ENCODE results near the gene RIC8B. TPM values are rescaled to one million over a fixed set of nuclear protein-coding genes. Genes with fewer than 3 reads are reported as not detected.

RIC8B gene
- polyA plus RNA-seq, 2 donors = 1.2 to 1.5 TPM

- Histone ChIP-seq H3K27ac (ENCODE audit: low read depth in 2 of 2, low read length in 1 of 2) (no peak overlapping the region), H3K4me3 (ENCODE audit: low read depth in 1 of 2, low read length in 2 of 2) (no peak overlapping the region), H3K27me3 (ENCODE audit: control insufficient read depth in 1 of 2, insufficient read depth in 2 of 2, low read length in 2 of 2) (no peaks in the 10 kb centered on the region), H3K4me1 (ENCODE audit: control insufficient read depth in 2 of 2, insufficient read depth in 2 of 2, low read length in 1 of 2) (no peaks in the 10 kb centered on the region), H3K9me3 (ENCODE audit: control insufficient read depth in 2 of 2, insufficient read depth in 1 of 2, low read depth in 1 of 2, low read length in 1 of 2) (no peaks in the 10 kb centered on the region), H3K36me3 (ENCODE audit: control insufficient read depth in 2 of 2, insufficient read depth in 2 of 2, low read length in 1 of 2) (no peaks in the 10 kb centered on the region)
- 67 to 73% methylated on average over 4 of the region's 4 CpGs for WGBS, 2 donors
Measured at GRCh38 chr12:106889950-106890626, 115.6 kb downstream of the RIC8B start.

- H3K36me3 ChIP-seq (ENCODE audit: control insufficient read depth in 2 of 2, insufficient read depth in 2 of 2, low read length in 1 of 2) = no peaks in the 10 kb centered on the region
- H3K27ac ChIP-seq (ENCODE audit: low read depth in 2 of 2, low read length in 1 of 2) = no peak overlapping the region
- no peaks in the 10 kb centered on the region for H3K4me1 ChIP-seq (ENCODE audit: control insufficient read depth in 2 of 2, insufficient read depth in 2 of 2, low read length in 1 of 2)
- H3K4me3 ChIP-seq (ENCODE audit: low read depth in 1 of 2, low read length in 2 of 2) = no peak overlapping the region
- no peaks in the 10 kb centered on the region for H3K9me3 ChIP-seq (ENCODE audit: control insufficient read depth in 2 of 2, insufficient read depth in 1 of 2, low read depth in 1 of 2, low read length in 1 of 2)
- WGBS, 2 donors = 33 to 44% methylated on average over 1 of the region's 1 CpG
- no peaks in the 10 kb centered on the region for H3K27me3 ChIP-seq (ENCODE audit: control insufficient read depth in 1 of 2, insufficient read depth in 2 of 2, low read length in 2 of 2)
Measured at GRCh38 chr12:106892075-106892474, 117.6 kb downstream of the RIC8B start.

GRCh38 chr12:106893451-106893850, 119.0 kb downstream of the RIC8B start:
- no peaks in the 10 kb centered on the region for H3K27me3 ChIP-seq (ENCODE audit: control insufficient read depth in 1 of 2, insufficient read depth in 2 of 2, low read length in 2 of 2)
- no peaks in the 10 kb centered on the region for H3K4me1 ChIP-seq (ENCODE audit: control insufficient read depth in 2 of 2, insufficient read depth in 2 of 2, low read length in 1 of 2)
- H3K36me3 ChIP-seq (ENCODE audit: control insufficient read depth in 2 of 2, insufficient read depth in 2 of 2, low read length in 1 of 2) = no peaks in the 10 kb centered on the region
- H3K4me3 ChIP-seq (ENCODE audit: low read depth in 1 of 2, low read length in 2 of 2) = no peak overlapping the region
- WGBS, 2 donors = 78 to 87% methylated on average over 8 of the region's 8 CpGs
- H3K27ac ChIP-seq (ENCODE audit: low read depth in 2 of 2, low read length in 1 of 2) = no peak overlapping the region
- H3K9me3 ChIP-seq (ENCODE audit: control insufficient read depth in 2 of 2, insufficient read depth in 1 of 2, low read depth in 1 of 2, low read length in 1 of 2) = no peaks in the 10 kb centered on the region

GRCh38 chr12:106894774-106895173, 120.3 kb downstream of the RIC8B start:
- 41 to 46% methylated on average over 1 of the region's 1 CpG for WGBS, 2 donors
- H3K27ac ChIP-seq (ENCODE audit: low read depth in 2 of 2, low read length in 1 of 2) = no peak overlapping the region
- H3K4me1 ChIP-seq (ENCODE audit: control insufficient read depth in 2 of 2, insufficient read depth in 2 of 2, low read length in 1 of 2) = no peaks in the 10 kb centered on the region
- H3K27me3 ChIP-seq (ENCODE audit: control insufficient read depth in 1 of 2, insufficient read depth in 2 of 2, low read length in 2 of 2) = no peaks in the 10 kb centered on the region
- no peaks in the 10 kb centered on the region for H3K36me3 ChIP-seq (ENCODE audit: control insufficient read depth in 2 of 2, insufficient read depth in 2 of 2, low read length in 1 of 2)
- no peaks in the 10 kb centered on the region for H3K9me3 ChIP-seq (ENCODE audit: control insufficient read depth in 2 of 2, insufficient read depth in 1 of 2, low read depth in 1 of 2, low read length in 1 of 2)
- no peak overlapping the region for H3K4me3 ChIP-seq (ENCODE audit: low read depth in 1 of 2, low read length in 2 of 2)

GRCh38 chr12:106896603-106897002, 122.1 kb downstream of the RIC8B start:
- Histone ChIP-seq H3K9me3 (ENCODE audit: control insufficient read depth in 2 of 2, insufficient read depth in 1 of 2, low read depth in 1 of 2, low read length in 1 of 2) (no peaks in the 10 kb centered on the region), H3K4me3 (ENCODE audit: low read depth in 1 of 2, low read length in 2 of 2) (no peak overlapping the region)

GRCh38 chr12:106897082-106897481, 122.6 kb downstream of the RIC8B start:
- H3K27ac ChIP-seq (ENCODE audit: low read depth in 2 of 2, low read length in 1 of 2) = no peak overlapping the region
- H3K4me1 ChIP-seq (ENCODE audit: control insufficient read depth in 2 of 2, insufficient read depth in 2 of 2, low read length in 1 of 2) = no peaks in the 10 kb centered on the region
- no peak overlapping the region for H3K4me3 ChIP-seq (ENCODE audit: low read depth in 1 of 2, low read length in 2 of 2)
- WGBS, 2 donors = 88% methylated on average over 6 of the region's 6 CpGs
- no peaks in the 10 kb centered on the region for H3K27me3 ChIP-seq (ENCODE audit: control insufficient read depth in 1 of 2, insufficient read depth in 2 of 2, low read length in 2 of 2)
- no peaks in the 10 kb centered on the region for H3K36me3 ChIP-seq (ENCODE audit: control insufficient read depth in 2 of 2, insufficient read depth in 2 of 2, low read length in 1 of 2)
- no peaks in the 10 kb centered on the region for H3K9me3 ChIP-seq (ENCODE audit: control insufficient read depth in 2 of 2, insufficient read depth in 1 of 2, low read depth in 1 of 2, low read length in 1 of 2)

More at GRCh38 chr12:106896603-106897002, 122.1 kb downstream of the RIC8B start:
- Histone ChIP-seq H3K27ac (ENCODE audit: low read depth in 2 of 2, low read length in 1 of 2) (no peak overlapping the region), H3K4me1 (ENCODE audit: control insufficient read depth in 2 of 2, insufficient read depth in 2 of 2, low read length in 1 of 2) (no peaks in the 10 kb centered on the region), H3K27me3 (ENCODE audit: control insufficient read depth in 1 of 2, insufficient read depth in 2 of 2, low read length in 2 of 2) (no peaks in the 10 kb centered on the region), H3K36me3 (ENCODE audit: control insufficient read depth in 2 of 2, insufficient read depth in 2 of 2, low read length in 1 of 2) (no peaks in the 10 kb centered on the region)

GRCh38 chr12:106897981-106898901, 123.8 kb downstream of the RIC8B start:
- WGBS, 2 donors = 60 to 69% methylated on average over 13 of the region's 13 CpGs
- Histone ChIP-seq H3K27me3 (ENCODE audit: control insufficient read depth in 1 of 2, insufficient read depth in 2 of 2, low read length in 2 of 2) (no peaks in the 10 kb centered on the region), H3K4me1 (ENCODE audit: control insufficient read depth in 2 of 2, insufficient read depth in 2 of 2, low read length in 1 of 2) (peaks cover 1 to 3% of the 10 kb centered on the region in 2 donors), H3K9me3 (ENCODE audit: control insufficient read depth in 2 of 2, insufficient read depth in 1 of 2, low read depth in 1 of 2, low read length in 1 of 2) (no peaks in the 10 kb centered on the region), H3K27ac (ENCODE audit: low read depth in 2 of 2, low read length in 1 of 2) (no peak overlapping the region), H3K4me3 (ENCODE audit: low read depth in 1 of 2, low read length in 2 of 2) (no peak overlapping the region), H3K36me3 (ENCODE audit: control insufficient read depth in 2 of 2, insufficient read depth in 2 of 2, low read length in 1 of 2) (no peaks in the 10 kb centered on the region)

- WGBS, 2 donors = 68 to 78% methylated on average over 6 of the region's 6 CpGs
- Histone ChIP-seq H3K27me3 (ENCODE audit: control insufficient read depth in 1 of 2, insufficient read depth in 2 of 2, low read length in 2 of 2) (no peaks in the 10 kb centered on the region), H3K4me1 (ENCODE audit: control insufficient read depth in 2 of 2, insufficient read depth in 2 of 2, low read length in 1 of 2) (peaks cover 3 to 5% of the 10 kb centered on the region in 2 donors), H3K36me3 (ENCODE audit: control insufficient read depth in 2 of 2, insufficient read depth in 2 of 2, low read length in 1 of 2) (no peaks in the 10 kb centered on the region), H3K9me3 (ENCODE audit: control insufficient read depth in 2 of 2, insufficient read depth in 1 of 2, low read depth in 1 of 2, low read length in 1 of 2) (no peaks in the 10 kb centered on the region), H3K27ac (ENCODE audit: low read depth in 2 of 2, low read length in 1 of 2) (no peak overlapping the region), H3K4me3 (ENCODE audit: low read depth in 1 of 2, low read length in 2 of 2) (no peak overlapping the region)
Measured at GRCh38 chr12:106900554-106900953, 126.1 kb downstream of the RIC8B start.

GRCh38 chr12:106901276-106901675, 126.8 kb downstream of the RIC8B start:
- WGBS, 2 donors = 43 to 66% methylated on average over 1 of the region's 1 CpG
- no peak overlapping the region for H3K4me3 ChIP-seq (ENCODE audit: low read depth in 1 of 2, low read length in 2 of 2)
- H3K27ac ChIP-seq (ENCODE audit: low read depth in 2 of 2, low read length in 1 of 2) = no peak overlapping the region
- H3K36me3 ChIP-seq (ENCODE audit: control insufficient read depth in 2 of 2, insufficient read depth in 2 of 2, low read length in 1 of 2) = no peaks in the 10 kb centered on the region
- peaks cover 3 to 5% of the 10 kb centered on the region in 2 donors for H3K4me1 ChIP-seq (ENCODE audit: control insufficient read depth in 2 of 2, insufficient read depth in 2 of 2, low read length in 1 of 2)
- no peaks in the 10 kb centered on the region for H3K9me3 ChIP-seq (ENCODE audit: control insufficient read depth in 2 of 2, insufficient read depth in 1 of 2, low read depth in 1 of 2, low read length in 1 of 2)
- H3K27me3 ChIP-seq (ENCODE audit: control insufficient read depth in 1 of 2, insufficient read depth in 2 of 2, low read length in 2 of 2) = no peaks in the 10 kb centered on the region
